HG03060 (cell line): ENCODE measurements around the gene ADGRB3.

Source experiments
- ATAC-seq: cut with Tn5 transposase; IDR thresholded peaks from one replicate; pipeline ENCODE4 v1.9.1; 2021; ENCODE audit warnings: low read depth, moderate number of reproducible peaks; ENCODE audit not compliant: unreplicated experiment

ADGRB3 gene

DNA sequence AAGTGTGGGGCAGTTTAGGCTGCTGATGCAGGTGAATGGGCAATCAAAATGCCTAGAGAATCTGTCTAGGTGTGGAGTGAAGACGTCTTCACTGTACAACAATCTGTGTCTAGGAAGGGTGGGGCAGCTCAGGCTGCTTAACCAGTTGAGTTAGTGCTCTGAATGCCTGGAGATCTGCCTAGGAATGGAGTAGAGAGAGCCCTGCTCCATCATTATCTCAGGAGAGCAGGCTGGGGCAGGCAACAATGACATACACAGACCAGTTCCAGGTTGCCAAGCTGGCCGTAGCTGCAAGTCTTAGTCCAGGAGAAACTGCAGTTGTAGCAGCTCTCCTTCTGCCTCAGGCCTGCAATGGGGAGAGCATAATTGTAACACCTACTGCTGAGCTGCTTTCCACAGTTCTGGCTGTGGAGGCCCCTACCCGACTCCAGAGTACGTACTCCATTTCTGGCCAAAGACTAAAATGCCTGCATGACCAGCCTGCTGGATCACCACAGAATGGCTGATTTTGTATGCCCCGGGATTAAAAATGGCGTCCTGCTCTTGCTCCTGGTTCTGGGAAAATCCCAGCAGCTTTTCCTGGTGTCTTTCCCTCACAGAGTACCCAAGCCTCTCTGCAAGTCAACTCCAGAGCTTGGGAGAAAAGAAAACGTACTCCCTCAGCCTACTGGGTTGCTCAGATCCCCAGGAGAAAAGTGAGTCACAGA is 545.4 kb downstream of the ADGRB3 start:
- ATAC-seq = no peak

GRCh38 chr6:69181964-69182363 is 546.9 kb downstream of the ADGRB3 start:
- ATAC-seq = no peak

DNA sequence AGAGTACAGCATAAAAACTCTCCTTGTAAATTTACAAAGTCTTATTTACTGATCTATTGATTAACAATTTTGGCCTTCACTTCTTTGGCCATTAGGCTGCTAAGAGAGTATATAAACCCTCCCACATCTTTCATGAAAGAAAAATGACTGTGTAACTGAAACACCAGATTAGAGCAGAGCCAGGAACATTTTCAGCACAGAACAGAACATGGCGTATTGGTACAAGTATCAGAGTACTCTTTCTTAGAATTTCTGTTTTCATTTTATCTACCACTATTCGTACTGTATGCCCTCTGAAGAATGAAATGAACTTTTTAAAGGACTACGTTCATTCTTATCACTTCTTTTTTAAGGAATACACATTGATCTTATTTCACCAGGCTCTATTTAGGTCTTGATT is 550.2 kb downstream of the ADGRB3 start:
- ATAC-seq = no peak

- no peak for ATAC-seq
Observed at GRCh38 chr6:69202768-69203167, 567.7 kb downstream of the ADGRB3 start.

- ATAC-seq = no peak
Observed at GRCh38 chr6:69216127-69216526, 581.0 kb downstream of the ADGRB3 start.

GRCh38 chr6:69217343-69217742 is 582.3 kb downstream of the ADGRB3 start:
- no peak for ATAC-seq

GRCh38 chr6:69220375-69220774 is 585.3 kb downstream of the ADGRB3 start:
- ATAC-seq = no peak

DNA sequence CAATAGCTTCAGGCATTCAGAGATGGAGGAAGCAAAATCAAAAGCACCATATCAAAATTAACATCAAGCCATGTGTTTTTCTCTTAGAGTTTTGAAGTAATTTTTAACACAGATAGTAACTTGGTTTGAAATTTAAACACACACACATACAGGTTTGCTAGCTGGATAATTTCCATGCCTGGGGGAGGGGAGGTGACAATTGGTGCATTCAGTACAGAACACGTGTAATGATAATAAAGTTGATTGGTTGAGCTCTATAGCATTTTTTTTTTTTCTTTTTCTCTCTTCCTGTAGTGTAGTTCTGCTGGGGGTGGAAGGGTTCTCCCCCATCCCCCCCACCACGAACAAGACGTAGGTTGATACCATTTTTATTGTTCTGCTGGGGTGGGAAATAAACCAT is 596.9 kb downstream of the ADGRB3 start:
- no peak for ATAC-seq

- ATAC-seq = no peak
Observed at GRCh38 chr6:69232496-69232895, 597.4 kb downstream of the ADGRB3 start.

DNA sequence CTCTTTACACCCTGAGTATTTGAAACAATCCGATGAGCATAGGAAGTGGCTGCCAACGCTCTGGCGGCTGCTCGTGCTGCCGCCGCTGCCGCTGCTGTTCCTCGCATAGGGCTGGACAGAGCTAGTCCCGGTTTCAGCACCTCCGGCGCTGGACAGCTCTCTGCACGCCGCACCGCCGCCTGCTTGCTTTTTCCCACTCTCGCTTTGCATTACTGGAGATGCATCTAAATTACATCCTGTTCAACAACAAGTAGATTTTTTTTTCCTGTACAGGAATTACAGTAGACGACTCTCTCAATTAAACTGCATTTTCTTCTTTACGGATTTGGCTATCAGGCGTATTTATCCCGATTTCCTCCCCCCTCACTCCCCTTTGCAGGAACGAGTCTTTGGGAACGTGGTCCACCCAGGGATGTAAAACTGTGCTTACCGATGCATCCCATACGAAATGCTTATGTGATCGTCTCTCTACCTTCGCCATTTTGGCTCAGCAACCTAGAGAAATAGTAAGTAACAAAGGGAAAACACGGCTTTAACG is 597.9 kb downstream of the ADGRB3 start:
- ATAC-seq = no peak

DNA sequence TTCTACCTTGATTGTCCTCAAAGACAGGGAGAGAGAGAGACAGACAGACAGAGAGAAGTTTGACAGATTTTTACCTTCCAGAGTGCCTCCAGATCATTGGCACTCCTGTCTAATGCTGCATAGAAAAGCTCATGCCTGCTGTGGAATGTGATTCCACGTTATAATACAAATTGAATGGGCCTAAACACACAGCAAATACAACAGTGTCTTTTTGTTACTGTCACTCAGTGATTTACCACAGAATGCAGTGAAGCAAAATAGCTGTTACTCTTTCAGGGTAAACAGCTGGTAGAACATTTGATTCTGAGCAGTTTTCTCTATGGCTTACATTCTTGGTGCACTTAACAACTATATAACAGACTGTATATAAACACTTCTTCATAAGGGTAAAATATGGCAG is 603.0 kb downstream of the ADGRB3 start:
- ATAC-seq = no peak

GRCh38 chr6:69246983-69247382 is 611.9 kb downstream of the ADGRB3 start:
- no peak for ATAC-seq

GRCh38 chr6:69261010-69261409 is 625.9 kb downstream of the ADGRB3 start:
- ATAC-seq = no peak

DNA sequence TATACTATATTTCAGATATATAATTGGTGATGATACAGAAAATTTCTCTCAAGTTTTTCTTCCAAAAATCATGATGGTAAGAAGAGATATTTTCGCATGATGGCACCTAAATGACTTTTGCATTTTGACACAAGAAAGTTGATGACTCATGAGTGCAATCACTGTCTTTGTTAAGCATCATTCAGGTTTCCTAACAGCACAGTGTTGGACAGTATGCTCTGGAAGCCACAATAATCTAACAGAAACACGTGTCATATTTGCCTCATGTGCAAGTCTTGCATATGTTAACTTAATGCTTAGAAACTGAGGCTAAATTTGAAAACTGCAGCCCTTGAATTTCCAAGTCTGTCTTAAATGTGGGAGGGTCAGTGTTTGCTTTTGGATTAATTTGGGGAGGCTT is 628.2 kb downstream of the ADGRB3 start:
- no peak for ATAC-seq

GRCh38 chr6:69265090-69265489 is 630.0 kb downstream of the ADGRB3 start:
- ATAC-seq = no peak

GRCh38 chr6:69265706-69266105 is 630.6 kb downstream of the ADGRB3 start:
- no peak for ATAC-seq

DNA sequence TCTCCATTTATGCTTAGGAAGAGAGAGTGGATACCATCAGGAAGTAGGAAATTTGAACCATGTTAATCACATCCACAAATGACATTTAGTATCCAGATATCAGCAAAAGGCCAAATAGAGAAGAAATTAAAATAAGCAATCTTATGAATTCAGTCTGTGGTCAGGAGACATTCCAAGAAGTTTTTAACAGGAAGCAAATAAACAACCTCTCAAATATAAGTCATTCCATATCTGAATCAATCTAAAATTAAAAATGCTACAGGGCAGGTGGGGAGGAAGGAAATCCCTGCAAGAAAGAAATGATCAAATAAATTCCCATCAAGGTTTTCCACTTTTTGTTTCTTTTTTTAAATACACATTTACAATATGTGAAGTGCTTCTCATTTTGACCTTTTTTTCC is 641.1 kb downstream of the ADGRB3 start:
- ATAC-seq = no peak

DNA sequence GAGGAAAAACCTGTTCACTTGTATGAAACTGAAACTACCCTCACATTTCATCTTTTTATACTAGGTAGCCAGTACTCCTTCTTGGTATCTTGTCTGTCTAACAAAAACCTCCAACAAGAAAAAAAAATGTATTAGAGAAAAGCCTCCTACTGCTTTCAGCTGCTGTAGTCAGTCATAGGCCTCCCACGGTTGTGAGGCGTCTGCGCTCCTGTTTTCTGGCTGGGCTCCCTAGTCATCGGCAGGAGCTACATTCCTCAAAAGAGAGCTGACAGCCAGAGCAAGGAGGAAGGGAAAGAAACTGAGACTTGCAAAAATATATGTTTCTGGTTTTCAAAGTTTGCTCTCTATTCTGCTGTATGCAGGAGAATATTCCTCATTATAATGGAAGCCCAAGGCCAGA is 644.7 kb downstream of the ADGRB3 start:
- no peak for ATAC-seq

GRCh38 chr6:69280858-69281257 is 645.8 kb downstream of the ADGRB3 start:
- ATAC-seq = no peak

DNA sequence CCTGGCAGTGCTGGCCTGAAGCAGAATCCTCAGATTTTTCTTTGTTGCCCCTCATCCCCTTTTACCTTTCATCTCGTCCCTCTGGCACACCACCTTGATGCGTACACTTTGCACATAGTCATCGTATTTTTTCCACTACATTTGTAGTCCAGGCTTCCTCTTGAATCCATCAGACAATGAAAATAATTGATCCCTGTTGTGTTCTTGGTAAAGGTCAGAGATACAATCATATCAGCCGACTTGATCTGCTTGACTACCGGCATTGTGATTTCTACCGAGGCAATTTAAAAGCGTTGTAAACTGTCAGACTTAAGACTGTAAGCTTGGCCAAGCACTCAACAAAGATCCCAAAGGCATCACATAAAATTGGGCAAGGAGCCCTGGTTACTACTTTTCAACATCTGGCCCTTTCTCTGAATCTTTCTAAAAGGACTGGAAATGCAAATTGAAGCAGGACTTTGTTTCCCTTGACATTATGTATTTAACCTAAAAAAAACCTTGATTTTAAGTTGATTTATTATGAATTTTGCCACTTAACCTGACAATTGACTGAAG is 649.2 kb downstream of the ADGRB3 start:
- ATAC-seq = no peak

DNA sequence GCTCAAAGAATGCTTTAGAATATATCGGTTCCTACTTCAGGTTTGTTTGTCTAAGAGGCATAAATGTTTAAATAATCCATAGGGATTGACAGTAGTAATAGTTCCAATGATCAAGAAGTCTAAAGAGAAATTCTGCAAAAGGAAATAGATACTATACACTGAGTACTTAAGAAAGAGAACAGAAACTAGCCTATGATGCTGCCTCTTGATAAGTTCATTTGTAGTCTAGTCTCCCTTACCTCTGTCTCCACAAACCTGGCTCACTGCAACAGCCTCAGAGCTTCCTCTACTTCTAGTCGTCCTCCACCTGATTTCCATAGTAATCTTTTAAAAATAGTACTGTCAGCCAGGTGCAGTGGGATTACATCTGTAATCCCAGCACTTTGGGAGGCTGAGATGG is 650.0 kb downstream of the ADGRB3 start:
- ATAC-seq = no peak

GRCh38 chr6:69286331-69286730 is 651.2 kb downstream of the ADGRB3 start:
- no peak for ATAC-seq
